AG04450 (cell line): ENCODE data around the gene IRGC. TPM values are rescaled to one million over a fixed set of nuclear protein-coding genes. Genes with fewer than 3 reads are reported as not detected.
A peak's percentile ranks its signal among the peaks of the same experiment; 100 is the strongest.

Experiments
- CTCF ChIA-PET: fragments of 300-600, 350-600 bp; formaldehyde crosslinking; extraction: SDS; loops from one replicate; lab custom pipeline; 2022; ENCODE audit warnings: antibody characterized with exemption, inconsistent platforms; lab: Charles Lee
- POLR2A ChIA-PET: fragments of 350-600 bp; formaldehyde crosslinking; extraction: SDS; loops from one replicate; lab custom pipeline; 2021; ENCODE audit warnings: antibody characterized with exemption, inconsistent platforms; lab: Yijun Ruan, JAX
- DNase-seq: peaks from one replicate; pipeline ENCODE4 v3.0.0-alpha.2; 2011; ENCODE audit warnings: low read depth, low spot score
- H3K27ac ChIP-seq: one replicate; pipeline ENCODE4 v1.5.1; 2012; ENCODE audit warnings: low read depth, low read length, control low read depth
- H3K27me3 ChIP-seq: one replicate; pipeline ENCODE4 v1.6.0; 2012; ENCODE audit warnings: low read length; ENCODE audit not compliant: control insufficient read depth, insufficient read depth
- H3K4me3 ChIP-seq: 2 replicates; pipeline ENCODE4 v1.5.1; 2011; ENCODE audit warnings: mild to moderate bottlenecking, low read depth, low read length, control low read depth
- H3K9me3 ChIP-seq: 2 replicates; pipeline ENCODE4 v1.5.1; 2012; ENCODE audit warnings: low read length; ENCODE audit not compliant: control insufficient read depth, insufficient read depth
- CTCF ChIP-seq: IDR thresholded peaks from 2 replicates; pipeline ENCODE4 v1.5.1; 2011; ENCODE audit warnings: low read depth, low read length, control low read depth, inconsistent platforms
- polyA plus RNA-seq: library from polyadenylated mRNA; depleted of rRNA; stranded (reverse); fragments of >200 nt; gene quantifications from 2 replicates; pipeline ENCODE4 v1.2.3, GENCODE V29; 2011; rRNA removed

Gene IRGC
- polyA plus RNA-seq, 1 experiment = not detected

- DNase-seq = no peak
- Histone ChIP-seq H3K9me3 (no peaks in the 10 kb centered on the region), H3K4me3 (no peak overlapping the region), H3K27me3 (peaks cover 3% of the 10 kb centered on the region), H3K27ac (no peak overlapping the region)
- POLR2A ChIA-PET = interaction anchor here (2.0 kb wide), 1 partner anchor 13 kb away, joined by 5 read pairs; the partner anchor contains the start of gene SMG9
- no peak for TF ChIP-seq CTCF
- CTCF ChIA-PET = interaction anchor here (1.4 to 4.0 kb wide), 3 partner anchors 11 to 41 kb away, joined by 3 to 30 read pairs (median 7); partner anchors contain the start of gene SMG9
Observed at GRCh38 chr19:43767316-43767715, 51.4 kb downstream of the IRGC start.

GRCh38 chr19:43767818-43768217 is 51.9 kb downstream of the IRGC start:
- POLR2A ChIA-PET = interaction anchor here (2.0 kb wide), 1 partner anchor 13 kb away, joined by 5 read pairs; the partner anchor contains the start of gene SMG9
- no peaks in the 10 kb centered on the region for H3K9me3 ChIP-seq
- H3K27ac ChIP-seq = no peak overlapping the region
- CTCF ChIA-PET = interaction anchor here (1.4 to 4.0 kb wide), 4 partner anchors 11 to 41 kb away, joined by 3 to 30 read pairs (median 5); partner anchors contain the start of gene SMG9
- H3K4me3 ChIP-seq = no peak overlapping the region
- TF ChIP-seq CTCF = no peak
- no peak for DNase-seq
- peaks cover 3% of the 10 kb centered on the region for H3K27me3 ChIP-seq

GRCh38 chr19:43768273-43769050 is 52.6 kb downstream of the IRGC start:
- Histone ChIP-seq H3K27me3 (peaks cover 8% of the 10 kb centered on the region), H3K27ac (peak overlapping the region; percentile 11), H3K9me3 (no peaks in the 10 kb centered on the region), H3K4me3 (no peak overlapping the region)
- DNase-seq = no peak
- POLR2A ChIA-PET = no interaction called here
- no peak for TF ChIP-seq CTCF
- CTCF ChIA-PET = interaction anchor here (0.8 to 4.0 kb wide), 4 partner anchors 12 to 100 kb away, joined by 3 to 30 read pairs (median 4); partner anchors contain the start of gene SMG9

- Histone ChIP-seq H3K4me3 (no peak overlapping the region), H3K27ac (no peak overlapping the region), H3K27me3 (peaks cover 13% of the 10 kb centered on the region), H3K9me3 (no peaks in the 10 kb centered on the region)
- ChIA-PET CTCF (interaction anchor here (1.0 kb wide), 1 partner anchor 16 kb away, joined by 4 read pairs; no protein-coding TSS in a partner anchor), POLR2A (no interaction called here)
- DNase-seq = no peak
- no peak for TF ChIP-seq CTCF
Observed at GRCh38 chr19:43769256-43769655, 53.4 kb downstream of the IRGC start.

Other genes with a start within 250 kb of the IRGC start
- 4.2 and 5.9 TPM in 2 replicates for gene PHLDB3, start 211.3 kb upstream of the IRGC start, polyA plus RNA-seq
- gene ETHE1, start 188.9 kb upstream of the IRGC start, polyA plus RNA-seq = 104 and 130 TPM in 2 replicates
- 0.16 and 0.17 TPM in 2 replicates for gene ZNF575, start 182.9 kb upstream of the IRGC start, polyA plus RNA-seq
- 15.2 and 17.7 TPM in 2 replicates for gene XRCC1, start 140.5 kb upstream of the IRGC start, polyA plus RNA-seq
- 1.8 and 2.7 TPM in 2 replicates for gene PINLYP, start 140.3 kb upstream of the IRGC start, polyA plus RNA-seq
- 11.2 and 11.6 TPM in 2 replicates for gene IRGQ, start 119.9 kb upstream of the IRGC start, polyA plus RNA-seq
- gene ZNF576, start 119.5 kb upstream of the IRGC start, polyA plus RNA-seq = 9.3 and 11.3 TPM in 2 replicates
- gene SRRM5, start 104.0 kb upstream of the IRGC start, polyA plus RNA-seq = 0.07 and 0.12 TPM in 2 replicates
- gene ZNF428, start 96.4 kb upstream of the IRGC start, polyA plus RNA-seq = 18.7 and 23.2 TPM in 2 replicates
- 3.7 and 5.3 TPM in 2 replicates for gene CADM4, start 76.2 kb upstream of the IRGC start, polyA plus RNA-seq
- gene PLAUR, start 45.9 kb upstream of the IRGC start, polyA plus RNA-seq = 75.5 and 89.9 TPM in 2 replicates
- 9.2 and 12.1 TPM in 2 replicates for gene SMG9, start 38.9 kb downstream of the IRGC start, polyA plus RNA-seq
- 0.12 and 0.32 TPM in 2 replicates for gene KCNN4, start 64.9 kb downstream of the IRGC start, polyA plus RNA-seq
- gene LYPD5, start 86.4 kb downstream of the IRGC start, polyA plus RNA-seq = 0.66 and 0.88 TPM in 2 replicates
- gene ZNF283, start 111.2 kb downstream of the IRGC start, polyA plus RNA-seq = 5.6 and 7.9 TPM in 2 replicates
- gene ZNF404, start 167.9 kb downstream of the IRGC start, polyA plus RNA-seq = 3.4 and 4.8 TPM in 2 replicates
- gene ZNF45, start 219.2 kb downstream of the IRGC start, polyA plus RNA-seq = 12.0 and 16.1 TPM in 2 replicates
- gene ZNF221, start 235.2 kb downstream of the IRGC start, polyA plus RNA-seq = 2.5 and 3.0 TPM in 2 replicates